Transverse colon (tissue), 4 donors: Measurements from ENCODE around the gene GSTA2. TPM values are rescaled to one million over a fixed set of nuclear protein-coding genes. Genes with fewer than 3 reads are reported as not detected.
"Not testable (repeated sequence)": the region's sequence is repeated elsewhere in the genome, so short reads cannot be mapped to it uniquely, and the experiment has no call there.

ENCODE experiments used
- DNase-seq: peaks from one replicate; pipeline ENCODE4 v3.0.0-alpha.2; 2019
- H3K27ac ChIP-seq, 4 donors: fragments of 200-600 bp; sonication (generic); 2 replicates each; pipeline ENCODE4 v1.5.1; 2016 to 2018; ENCODE audit warnings: inconsistent platforms in 4 of 4
- H3K27me3 ChIP-seq: fragments of 200-600 bp; sonication (generic); 2 replicates; pipeline ENCODE4 v1.5.1; 2017; ENCODE audit warnings: inconsistent platforms
- H3K36me3 ChIP-seq, 4 donors: fragments of 200-600 bp; sonication (generic); 2 replicates each; pipeline ENCODE4 v1.5.1; 2017 to 2019; ENCODE audit warnings: inconsistent platforms in 4 of 4
- H3K4me1 ChIP-seq, 4 donors: fragments of 200-600 bp; sonication (generic); 2 replicates each; pipeline ENCODE4 v1.5.1; 2017 to 2020; ENCODE audit warnings: inconsistent platforms in 4 of 4
- H3K4me3 ChIP-seq, 4 donors: fragments of 200-600 bp; sonication (generic); 1 replicate in 1 of 4; 2 replicates in 3 of 4; pipeline versions ENCODE4 v1.5.1 to v1.6.1; 2017 to 2019; ENCODE audit warnings: inconsistent platforms in 4 of 4
- H3K9me3 ChIP-seq, 2 donors: fragments of 200-600 bp; sonication (generic); 2 replicates each; pipeline ENCODE4 v1.5.1; 2017 to 2019; ENCODE audit warnings: inconsistent platforms in 2 of 2
- EP300 ChIP-seq: sonication (generic); formaldehyde crosslinking; IDR thresholded peaks from one replicate; pipeline ENCODE4 v1.6.1; 2017; ENCODE audit warnings: antibody characterized with exemption, low read depth
- POLR2A ChIP-seq: fragments of 450-650 bp; IDR thresholded peaks from one replicate; pipeline ENCODE4 v1.6.1; 2016; ENCODE audit warnings: antibody characterized with exemption, mild to moderate bottlenecking, moderate library complexity
- POLR2AphosphoS5 ChIP-seq, 3 donors: sonication (generic); formaldehyde crosslinking; IDR thresholded peaks; one replicate each; pipeline ENCODE4 v1.6.1; 2016; ENCODE audit warnings: antibody characterized with exemption in 3 of 3
- WGBS, 2 donors: methylation state at CpG; one replicate each; pipeline ENCODE4 v1.1.5; 2018; ENCODE audit warnings: low coverage in 1 of 2; 5-methylcytosine and 5-hydroxymethylcytosine counted together
- in situ Hi-C, 4 donors: fragments of 200-750 bp; cut with MboI; loops; one replicate each; pipeline versions ENCODE4 v1.15.0 to v1.15.1; 2017; ENCODE audit warnings: low sequenced_read_pairs in 3 of 4, low pct_ligation_motif_present in 1 of 4, low pct_unique_long_range_greater_than_20kb in 1 of 4
- intact Hi-C: fragments of 100-400 bp; cut with DNase I; formaldehyde crosslinking; loops from one replicate; pipeline ENCODE4 v1.15.1; 2023; ENCODE audit warnings: low total_unique reads
- total RNA-seq, 4 donors: library from RNA; depleted of rRNA; stranded (reverse); fragments of >200 nt; gene quantifications; one replicate each; pipeline ENCODE4 v1.1.0, GENCODE V29; 2016
- TF ChIP-seq, protein P1 (sequence below), 5 experiments: fragments of 200-600 bp in 3 of 5; fragments of 450-650 bp in 2 of 5; sonication (generic) in 3 of 5; IDR thresholded peaks; 1 replicate in 2 of 5; 2 replicates in 3 of 5; pipeline ENCODE4 v1.5.1; 2016 to 2017; ENCODE audit warnings: antibody characterized with exemption in 5 of 5, inconsistent platforms in 3 of 5, mild to moderate bottlenecking in 2 of 5, moderate library complexity in 1 of 5

The GSTA2 gene
- total RNA-seq, 4 donors from 2014 or later: 1.00 TPM; not detected in 3

DNA sequence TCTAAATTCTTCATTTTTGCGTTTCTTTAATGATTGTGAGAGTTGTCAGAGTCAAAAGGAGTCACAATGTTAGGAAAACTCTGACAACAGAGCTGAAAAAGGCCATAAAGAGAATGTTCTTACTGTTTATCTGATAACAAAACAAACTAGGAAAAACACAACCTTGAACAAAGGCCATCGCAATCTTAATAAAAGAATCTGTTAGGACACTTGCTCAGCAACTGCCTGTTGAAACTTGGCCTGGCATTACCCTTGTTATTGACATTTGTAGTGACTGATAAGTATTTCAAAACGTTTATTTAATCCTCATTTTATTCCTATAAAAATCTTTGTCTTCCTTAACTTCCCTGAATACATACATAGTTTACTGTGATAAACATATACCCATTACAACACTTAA lies 24.6 kb upstream of the GSTA2 start:
- no peaks in the 10 kb centered on the region for H3K9me3 ChIP-seq
- WGBS, 2 donors: 38 to 40% methylated on average over 3 of the region's 3 CpGs
- no peaks in the 10 kb centered on the region for H3K36me3 ChIP-seq
- TF ChIP-seq EP300 (no peak), POLR2AphosphoS5 (IDR thresholded peaks at IDR 0.05) (no peak), POLR2A (no peak)
- TF ChIP-seq, protein P1, sequence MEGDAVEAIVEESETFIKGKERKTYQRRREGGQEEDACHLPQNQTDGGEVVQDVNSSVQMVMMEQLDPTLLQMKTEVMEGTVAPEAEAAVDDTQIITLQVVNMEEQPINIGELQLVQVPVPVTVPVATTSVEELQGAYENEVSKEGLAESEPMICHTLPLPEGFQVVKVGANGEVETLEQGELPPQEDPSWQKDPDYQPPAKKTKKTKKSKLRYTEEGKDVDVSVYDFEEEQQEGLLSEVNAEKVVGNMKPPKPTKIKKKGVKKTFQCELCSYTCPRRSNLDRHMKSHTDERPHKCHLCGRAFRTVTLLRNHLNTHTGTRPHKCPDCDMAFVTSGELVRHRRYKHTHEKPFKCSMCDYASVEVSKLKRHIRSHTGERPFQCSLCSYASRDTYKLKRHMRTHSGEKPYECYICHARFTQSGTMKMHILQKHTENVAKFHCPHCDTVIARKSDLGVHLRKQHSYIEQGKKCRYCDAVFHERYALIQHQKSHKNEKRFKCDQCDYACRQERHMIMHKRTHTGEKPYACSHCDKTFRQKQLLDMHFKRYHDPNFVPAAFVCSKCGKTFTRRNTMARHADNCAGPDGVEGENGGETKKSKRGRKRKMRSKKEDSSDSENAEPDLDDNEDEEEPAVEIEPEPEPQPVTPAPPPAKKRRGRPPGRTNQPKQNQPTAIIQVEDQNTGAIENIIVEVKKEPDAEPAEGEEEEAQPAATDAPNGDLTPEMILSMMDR (IDR thresholded peaks at IDR 0.05): no peak
- H3K27me3 ChIP-seq: no peaks in the 10 kb centered on the region
- peaks cover 0 to 1% (median 0%) of the 10 kb centered on the region in 4 donors for H3K4me1 ChIP-seq
- DNase-seq: no peak
- no peak overlapping the region for H3K4me3 ChIP-seq
- intact Hi-C loops: loop anchor here (2.0 kb wide), 1 partner anchor 39 kb away; no protein-coding TSS in a partner anchor
- peak overlapping the region in 1 of 4 donors; percentile 20 for H3K27ac ChIP-seq
- in situ Hi-C loops: loop anchor here in 2 of 4 donors (5.0 kb wide), 1 partner anchor 39 kb away; no protein-coding TSS in a partner anchor

DNA sequence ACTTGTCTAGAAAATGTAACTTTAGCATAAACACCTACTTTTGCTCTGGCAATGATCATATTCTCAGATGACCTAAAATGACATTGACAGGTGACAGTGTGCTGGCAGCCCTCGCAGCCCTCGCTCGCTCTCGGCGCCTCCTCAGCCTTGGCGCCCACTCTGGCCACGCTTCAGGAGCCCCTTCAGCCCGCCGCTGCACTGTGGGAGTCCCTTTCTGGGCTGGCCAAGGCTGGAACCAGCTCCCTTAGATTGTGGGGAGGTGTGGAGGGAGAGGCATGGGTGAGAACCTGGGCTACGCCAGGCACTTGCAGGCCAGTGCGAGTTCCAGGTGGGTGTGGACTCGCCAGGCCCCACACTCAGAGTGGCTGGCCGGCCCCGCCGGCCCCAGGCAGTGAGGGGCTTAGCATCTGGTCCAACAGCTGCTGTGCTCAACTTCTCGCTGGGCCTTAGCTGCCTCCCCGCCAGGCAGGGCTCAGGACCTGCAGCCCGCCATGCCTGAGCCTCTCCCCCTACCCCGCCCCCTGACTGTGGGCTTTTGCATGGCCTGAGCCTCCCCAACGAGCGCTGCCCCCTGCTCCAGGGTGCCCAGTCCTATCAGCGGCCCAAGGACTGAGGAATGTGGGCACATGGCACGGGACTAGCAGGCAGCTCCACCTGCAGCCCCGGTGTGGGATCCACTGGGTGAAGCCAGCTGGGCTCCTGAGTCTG lies 23.1 kb upstream of the GSTA2 start:
- Histone ChIP-seq H3K36me3 (no peaks in the 10 kb centered on the region), H3K27me3 (no peaks in the 10 kb centered on the region), H3K9me3 (no peaks in the 10 kb centered on the region), H3K4me1 (peaks cover 0 to 4% (median 0%) of the 10 kb centered on the region in 4 donors), H3K27ac (no peak overlapping the region), H3K4me3 (no peak overlapping the region)
- 92% methylated on average over 20 of the region's 24 CpGs; no CpG with 5 or more reads in 1 of the 2 donors for WGBS, 2 donors
- TF ChIP-seq, protein P1 (IDR thresholded peaks at IDR 0.05): no peak
- TF ChIP-seq POLR2A (no peak), POLR2AphosphoS5 (IDR thresholded peaks at IDR 0.05) (no peak)
- in situ Hi-C loops (loop anchor here in 2 of 4 donors (5.0 kb wide), 1 partner anchor 41 kb away; no protein-coding TSS in a partner anchor), intact Hi-C loops (loop anchor here (2.0 kb wide), 1 partner anchor 40 kb away; no protein-coding TSS in a partner anchor)
- no peak for DNase-seq

DNA sequence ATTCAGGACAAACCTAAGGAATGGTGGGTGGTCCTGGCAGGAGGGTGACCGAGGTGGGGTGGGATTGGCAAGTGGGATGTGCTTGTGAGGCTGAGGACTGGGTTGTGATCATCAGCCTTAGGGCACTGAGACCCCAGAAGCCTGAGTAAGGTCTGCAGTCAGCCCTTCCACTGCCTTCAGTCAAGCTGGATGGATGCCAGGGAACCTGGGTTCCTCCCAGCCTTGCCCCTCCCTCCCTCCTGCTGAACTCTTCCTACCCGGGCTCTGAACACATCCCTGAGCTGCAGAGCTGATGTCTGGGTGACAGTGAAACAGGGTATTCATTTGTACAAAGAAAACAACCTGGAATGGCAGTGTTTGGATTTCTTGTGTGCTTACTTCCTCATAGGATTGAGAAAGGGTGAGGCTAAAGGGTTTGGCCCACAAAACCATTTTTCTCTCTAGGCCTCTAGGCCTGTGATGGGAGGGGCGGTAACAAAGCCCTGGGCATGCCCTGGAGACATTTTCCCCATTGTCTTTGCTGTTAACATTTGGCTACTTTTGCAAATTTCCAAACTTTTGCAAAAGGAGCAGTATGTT lies 19.5 kb upstream of the GSTA2 start:
- in situ Hi-C loops, H3K4me3 ChIP-seq, H3K36me3 ChIP-seq, intact Hi-C loops, H3K27me3 ChIP-seq, H3K4me1 ChIP-seq, H3K9me3 ChIP-seq: not testable (repeated sequence)
- peak overlapping the region in 1 of 4 donors; percentile 44 for H3K27ac ChIP-seq
- 33 to 42% methylated on average over 1 to 3 of the region's 3 CpGs for WGBS, 2 donors
- peak; percentile 41 for DNase-seq

DNA sequence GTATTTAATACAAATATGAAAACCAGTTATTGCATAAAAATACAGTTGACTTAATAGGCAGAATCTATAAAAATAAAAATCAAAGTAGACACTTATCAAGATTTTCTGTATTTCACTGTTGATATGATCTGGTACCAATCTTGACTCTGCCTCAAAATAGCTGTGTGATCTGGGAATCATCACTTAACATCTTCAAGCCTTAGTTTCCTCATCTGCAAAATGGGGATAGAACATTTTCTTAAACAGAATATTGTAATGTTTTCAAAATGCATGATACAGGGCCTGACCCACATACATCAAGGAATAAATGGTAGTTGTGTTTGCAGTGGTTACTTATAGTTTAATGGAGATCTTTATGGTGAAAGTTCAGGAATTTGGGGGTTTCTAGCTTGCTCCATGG lies 18.9 kb upstream of the GSTA2 start:
- DNase-seq, in situ Hi-C loops, H3K4me3 ChIP-seq, H3K27me3 ChIP-seq, H3K36me3 ChIP-seq, intact Hi-C loops, H3K4me1 ChIP-seq, H3K9me3 ChIP-seq: not testable (repeated sequence)
- peak overlapping the region in 1 of 4 donors; percentile 44 for H3K27ac ChIP-seq

DNA sequence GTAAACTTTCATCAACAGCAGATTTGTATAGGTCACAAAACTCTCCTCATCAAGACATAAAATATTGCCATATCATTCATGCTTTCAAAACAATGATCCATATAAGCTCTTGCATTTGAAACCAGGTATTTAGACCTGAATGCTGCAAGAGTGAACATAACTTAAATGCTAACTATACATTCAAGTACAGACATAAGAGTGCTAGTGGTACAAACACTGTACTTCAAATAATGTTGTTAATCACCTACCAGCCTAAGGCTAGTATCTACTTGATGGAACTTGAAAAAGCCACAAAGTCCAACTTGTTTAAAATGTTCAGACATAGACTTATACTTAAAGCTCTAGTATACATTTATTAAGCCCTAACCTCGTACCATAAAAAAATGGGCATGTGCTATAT lies 16.0 kb upstream of the GSTA2 start:
- intact Hi-C loops: no loop called here
- no peak for DNase-seq
- WGBS, 2 donors: 43 to 50% methylated on average over 1 of the region's 1 CpG

DNA sequence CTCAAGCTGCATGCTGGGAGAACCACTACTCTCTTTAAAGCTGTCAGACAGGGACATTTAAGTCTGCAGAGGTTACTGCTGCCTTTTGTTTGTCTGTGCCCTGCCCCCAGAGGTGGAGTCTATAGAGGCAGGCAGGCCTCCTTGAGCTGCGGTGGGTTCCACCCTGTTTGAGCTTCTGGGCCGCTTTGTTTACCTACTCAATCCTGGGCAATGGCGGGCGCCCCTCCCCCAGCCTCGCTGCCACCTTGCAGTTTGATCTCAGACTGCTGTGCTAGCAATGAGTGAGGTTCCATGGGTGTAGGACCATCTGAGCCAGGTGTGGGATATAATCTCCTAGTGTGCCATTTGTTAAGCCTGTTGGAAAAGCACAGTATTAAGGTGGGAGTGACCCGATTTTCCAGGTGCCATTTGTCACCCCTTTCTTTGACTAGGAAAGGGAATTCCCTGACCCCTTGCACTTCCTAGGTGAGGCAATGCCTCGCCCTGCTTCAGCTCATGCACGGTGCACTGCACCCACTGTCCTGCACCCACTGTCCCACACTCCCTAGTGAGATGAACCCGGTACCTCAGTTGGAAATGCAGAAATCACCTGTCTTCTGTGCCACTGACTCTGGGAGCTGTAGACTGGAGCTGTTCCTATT lies 13.6 kb upstream of the GSTA2 start:
- in situ Hi-C loops, H3K9me3 ChIP-seq, intact Hi-C loops, H3K4me3 ChIP-seq, H3K4me1 ChIP-seq, H3K27me3 ChIP-seq, H3K36me3 ChIP-seq, DNase-seq, H3K27ac ChIP-seq: not testable (repeated sequence)
- 90% methylated on average over 3 to 7 of the region's 9 CpGs for WGBS, 2 donors

More for the DNA sequence above, 16.0 kb upstream of the GSTA2 start:
- Histone ChIP-seq H3K27me3 (no peaks in the 10 kb centered on the region), H3K36me3 (no peaks in the 10 kb centered on the region), H3K4me3 (no peak overlapping the region), H3K4me1 (peaks cover 0 to 4% (median 0%) of the 10 kb centered on the region in 4 donors), H3K27ac (no peak overlapping the region), H3K9me3 (no peaks in the 10 kb centered on the region)
- in situ Hi-C loops: no loop called here
- TF ChIP-seq EP300 (no peak), POLR2AphosphoS5 (IDR thresholded peaks at IDR 0.05) (no peak), POLR2A (no peak)
- TF ChIP-seq, protein P1 (IDR thresholded peaks at IDR 0.05): no peak

DNA sequence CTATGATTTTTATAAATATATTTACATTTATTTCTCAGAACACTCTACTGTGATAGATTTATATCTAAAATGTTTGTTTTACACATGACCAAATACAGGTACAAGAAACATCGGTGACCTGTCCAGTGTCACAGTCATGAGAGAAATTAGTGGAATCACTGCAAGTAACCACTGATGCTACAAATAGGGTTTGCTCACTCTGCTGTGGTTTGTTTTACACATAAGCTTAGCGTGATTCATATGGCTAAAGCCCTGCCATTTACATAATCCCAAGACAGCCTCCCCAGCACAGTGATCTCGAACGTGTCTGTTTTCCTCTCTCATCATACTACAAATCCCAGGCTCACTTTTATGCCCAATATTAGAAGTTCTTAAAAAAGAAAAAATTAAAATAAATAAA lies 6.1 kb upstream of the GSTA2 start:
- H3K4me3 ChIP-seq, in situ Hi-C loops, H3K27ac ChIP-seq, H3K9me3 ChIP-seq, H3K36me3 ChIP-seq, H3K27me3 ChIP-seq, DNase-seq, intact Hi-C loops, H3K4me1 ChIP-seq: not testable (repeated sequence)
- WGBS, 2 donors: 73 to 90% methylated on average over 4 of the region's 4 CpGs
